Upper lobe of left lung (tissue), 6 donors: ENCODE measurements around the gene PTGDS. TPM values are rescaled to one million over a fixed set of nuclear protein-coding genes. Genes with fewer than 3 reads are reported as not detected.

Experiments used
- ATAC-seq, 2 donors: fragments of 200-7000 bp; cut with Tn5 transposase; one replicate each; pipeline ENCODE4 v1.9.1; 2022; ENCODE audit warnings: mild to moderate bottlenecking in 2 of 2, moderate library complexity in 2 of 2; ENCODE audit not compliant: low FRiP score in 2 of 2
- DNase-seq, 2 donors: peaks; one replicate each; pipeline ENCODE4 v3.0.0-alpha.2; 2019 to 2020
- H3K27ac ChIP-seq, 4 donors: fragments of 200-600 bp; sonication (generic); one replicate each; pipeline ENCODE4 v1.5.1; 2016 to 2019
- H3K27me3 ChIP-seq, 4 donors: fragments of 200-600 bp; sonication (generic); one replicate each; pipeline ENCODE4 v1.5.1; 2017 to 2019
- H3K36me3 ChIP-seq, 4 donors: fragments of 200-600 bp; sonication (generic); one replicate each; pipeline ENCODE4 v1.5.1; 2016 to 2019
- H3K4me1 ChIP-seq, 4 donors: fragments of 200-600 bp; sonication (generic); one replicate each; pipeline ENCODE4 v1.5.1; 2018 to 2019
- H3K4me3 ChIP-seq, 4 donors: fragments of 200-600 bp; sonication (generic); one replicate each; pipeline ENCODE4 v1.5.1; 2017 to 2019; ENCODE audit warnings: mild to moderate bottlenecking in 2 of 4, moderate library complexity in 1 of 4
- H3K9me3 ChIP-seq, 4 donors: fragments of 200-600 bp; sonication (generic); one replicate each; pipeline ENCODE4 v1.5.1; 2018 to 2019
- EP300 ChIP-seq, 4 donors: sonication (generic); formaldehyde crosslinking; IDR thresholded peaks; one replicate each; pipeline ENCODE4 v1.5.1; 2017; ENCODE audit warnings: antibody characterized with exemption in 4 of 4, control low read depth in 2 of 4
- POLR2A ChIP-seq, 4 donors: fragments of 450-650 bp; IDR thresholded peaks; one replicate each; pipeline ENCODE4 v1.5.1; 2016 to 2017; ENCODE audit warnings: antibody characterized with exemption in 4 of 4, mild to moderate bottlenecking in 2 of 4
- POLR2AphosphoS5 ChIP-seq, 2 donors: sonication (generic); formaldehyde crosslinking; IDR thresholded peaks; one replicate each; pipeline ENCODE4 v1.5.1; 2017; ENCODE audit warnings: antibody characterized with exemption in 2 of 2
- WGBS, 2 donors: methylation state at CpG; one replicate each; pipeline ENCODE4 v1.1.5; 2017 to 2018; 5-methylcytosine and 5-hydroxymethylcytosine counted together
- total RNA-seq, 6 donors: library from RNA; depleted of rRNA in 4 of 6; stranded (reverse); fragments of >200 nt in 4 of 6; gene quantifications; one replicate each; pipeline versions ENCODE4 v1.1.0 to v1.2.1, GENCODE V29; 2016 to 2021
- TF ChIP-seq, protein P1 (sequence below), 6 experiments: fragments of 450-650 bp in 4 of 6; fragments of 200-600 bp in 2 of 6; sonication (generic) in 2 of 6; IDR thresholded peaks; one replicate each; pipeline ENCODE4 v1.5.1; 2016 to 2019; ENCODE audit warnings: antibody characterized with exemption in 6 of 6
- donor health status: DM: no; HTN: no; CAD: no; lungs with moderate emphysema.
- donor health status: DM: no; HTN: yes; CAD: no; lungs with severe emphysema.

The PTGDS gene
- total RNA-seq, 6 donors from 2014 or later: 31.7 to 395 (median 246) TPM

DNA sequence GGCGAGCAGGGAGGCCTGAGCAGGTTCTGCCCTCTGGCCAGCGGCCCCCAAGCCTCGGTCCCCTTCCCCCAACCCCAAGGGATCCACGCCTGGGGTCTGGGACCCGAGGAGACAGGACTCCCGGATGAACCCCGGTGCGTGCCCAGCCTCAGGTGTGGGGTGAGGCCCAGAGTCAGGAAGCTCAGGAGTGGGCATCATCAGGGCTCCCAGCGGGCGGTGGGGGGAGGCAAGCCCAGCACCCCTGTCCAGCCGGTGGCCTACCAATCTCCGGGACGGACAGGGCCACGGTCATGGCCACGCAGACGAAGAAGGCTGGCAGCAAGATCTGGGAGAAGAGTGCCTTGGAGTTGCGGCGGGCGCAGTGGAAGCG, 36.3 kb downstream of the PTGDS start:
- Histone ChIP-seq H3K27me3 (no peaks in the 10 kb centered on the region), H3K9me3 (no peaks in the 10 kb centered on the region), H3K4me3 (no peak overlapping the region), H3K27ac (no peak overlapping the region), H3K4me1 (no peaks in the 10 kb centered on the region), H3K36me3 (peaks cover 0 to 78% (median 53%) of the 10 kb centered on the region in 4 donors)
- TF ChIP-seq POLR2AphosphoS5 (IDR thresholded peaks at IDR 0.05) (no peak), POLR2A (IDR thresholded peaks at IDR 0.05) (no peak), EP300 (IDR thresholded peaks at IDR 0.05) (no peak)
- TF ChIP-seq, protein P1, sequence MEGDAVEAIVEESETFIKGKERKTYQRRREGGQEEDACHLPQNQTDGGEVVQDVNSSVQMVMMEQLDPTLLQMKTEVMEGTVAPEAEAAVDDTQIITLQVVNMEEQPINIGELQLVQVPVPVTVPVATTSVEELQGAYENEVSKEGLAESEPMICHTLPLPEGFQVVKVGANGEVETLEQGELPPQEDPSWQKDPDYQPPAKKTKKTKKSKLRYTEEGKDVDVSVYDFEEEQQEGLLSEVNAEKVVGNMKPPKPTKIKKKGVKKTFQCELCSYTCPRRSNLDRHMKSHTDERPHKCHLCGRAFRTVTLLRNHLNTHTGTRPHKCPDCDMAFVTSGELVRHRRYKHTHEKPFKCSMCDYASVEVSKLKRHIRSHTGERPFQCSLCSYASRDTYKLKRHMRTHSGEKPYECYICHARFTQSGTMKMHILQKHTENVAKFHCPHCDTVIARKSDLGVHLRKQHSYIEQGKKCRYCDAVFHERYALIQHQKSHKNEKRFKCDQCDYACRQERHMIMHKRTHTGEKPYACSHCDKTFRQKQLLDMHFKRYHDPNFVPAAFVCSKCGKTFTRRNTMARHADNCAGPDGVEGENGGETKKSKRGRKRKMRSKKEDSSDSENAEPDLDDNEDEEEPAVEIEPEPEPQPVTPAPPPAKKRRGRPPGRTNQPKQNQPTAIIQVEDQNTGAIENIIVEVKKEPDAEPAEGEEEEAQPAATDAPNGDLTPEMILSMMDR (IDR thresholded peaks at IDR 0.05): no peak
- 93 to 96% methylated on average over 12 of the region's 20 CpGs for WGBS, 2 donors
- DNase-seq (peak in 1 of 2 donors; percentile 75), ATAC-seq (no peak)

DNA sequence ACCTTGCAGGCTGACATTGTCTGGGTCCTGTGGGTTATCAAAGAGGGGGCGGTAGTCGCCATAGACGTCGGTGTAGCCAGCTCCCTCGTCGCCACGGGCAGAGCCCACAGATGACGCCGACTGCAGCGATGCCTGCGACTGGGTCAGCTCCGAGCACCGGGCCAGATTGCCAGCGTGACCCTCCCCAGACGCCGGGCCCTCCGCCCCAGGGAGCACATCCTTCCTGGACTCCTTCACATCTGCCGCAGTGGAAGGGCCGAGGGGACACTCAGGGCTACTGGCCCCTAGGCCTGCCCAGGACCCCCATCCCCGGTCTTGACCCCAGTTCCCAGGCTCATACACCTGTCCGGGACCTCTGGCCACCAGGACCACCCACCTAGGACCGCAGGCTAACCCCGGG, 36.9 kb downstream of the PTGDS start:
- 91% methylated on average over 23 of the region's 23 CpGs; no CpG with 5 or more reads in 1 of the 2 donors for WGBS, 2 donors
- Histone ChIP-seq H3K27me3 (no peaks in the 10 kb centered on the region), H3K9me3 (no peaks in the 10 kb centered on the region), H3K27ac (no peak overlapping the region), H3K4me3 (no peak overlapping the region), H3K36me3 (peaks cover 0 to 77% (median 53%) of the 10 kb centered on the region in 4 donors), H3K4me1 (no peaks in the 10 kb centered on the region)
- ATAC-seq (no peak), DNase-seq (peak in 1 of 2 donors; percentile 73)
- TF ChIP-seq, protein P1 (IDR thresholded peaks at IDR 0.05): no peak
- TF ChIP-seq EP300 (IDR thresholded peaks at IDR 0.05) (no peak), POLR2A (IDR thresholded peaks at IDR 0.05) (no peak), POLR2AphosphoS5 (IDR thresholded peaks at IDR 0.05) (no peak)

DNA sequence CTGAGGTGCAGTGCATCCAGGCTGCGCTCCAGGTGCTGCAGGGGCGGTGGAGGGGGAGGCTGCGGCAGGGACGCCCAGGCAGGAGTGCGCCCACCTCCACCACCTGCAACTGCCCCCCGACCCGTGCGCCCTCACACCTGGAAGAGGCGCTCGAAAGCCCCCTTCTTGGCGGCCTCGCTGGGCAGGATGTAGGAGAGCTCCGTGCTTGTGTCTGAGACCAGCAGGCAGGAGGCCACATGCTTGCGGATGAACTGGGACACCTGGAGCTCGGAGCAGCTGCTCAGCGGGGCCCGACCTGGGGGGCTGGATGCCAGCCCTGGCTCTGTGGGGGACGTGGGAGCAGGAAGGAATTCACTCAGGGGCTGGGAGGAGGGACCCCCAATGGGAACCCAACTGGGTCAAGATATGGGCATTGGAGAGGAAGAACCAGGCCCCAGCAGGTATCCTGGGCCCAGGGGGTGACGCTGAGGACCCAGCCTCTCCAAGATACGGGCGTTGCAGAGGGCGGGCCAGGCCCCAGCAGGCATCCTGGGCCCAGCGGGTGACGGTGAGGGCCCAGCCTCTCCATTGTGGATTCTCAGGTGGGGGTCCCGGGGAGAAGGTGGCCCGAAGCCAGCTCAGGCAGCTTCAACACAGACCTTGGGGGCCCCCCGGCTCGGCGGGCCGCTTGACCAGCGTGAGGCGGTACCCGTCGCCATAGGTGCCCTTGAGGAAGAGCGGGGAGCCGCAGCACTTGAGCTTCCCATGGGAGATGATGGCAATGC, 37.7 kb downstream of the PTGDS start:
- H3K27ac ChIP-seq: no peak overlapping the region
- TF ChIP-seq POLR2AphosphoS5 (IDR thresholded peaks at IDR 0.05) (no peak), EP300 (IDR thresholded peaks at IDR 0.05) (no peak), POLR2A (IDR thresholded peaks at IDR 0.05) (no peak)
- TF ChIP-seq, protein P1 (IDR thresholded peaks at IDR 0.05): no peak
- 95 to 96% methylated on average over 15 to 36 of the region's 36 CpGs for WGBS, 2 donors
- no peak overlapping the region for H3K4me3 ChIP-seq
- H3K4me1 ChIP-seq: no peaks in the 10 kb centered on the region
- H3K27me3 ChIP-seq: no peaks in the 10 kb centered on the region
- DNase-seq: peak in 1 of 2 donors; percentile 69
- H3K36me3 ChIP-seq: peaks cover 0 to 69% (median 47%) of the 10 kb centered on the region in 4 donors
- H3K9me3 ChIP-seq: no peaks in the 10 kb centered on the region
- ATAC-seq: no peak

DNA sequence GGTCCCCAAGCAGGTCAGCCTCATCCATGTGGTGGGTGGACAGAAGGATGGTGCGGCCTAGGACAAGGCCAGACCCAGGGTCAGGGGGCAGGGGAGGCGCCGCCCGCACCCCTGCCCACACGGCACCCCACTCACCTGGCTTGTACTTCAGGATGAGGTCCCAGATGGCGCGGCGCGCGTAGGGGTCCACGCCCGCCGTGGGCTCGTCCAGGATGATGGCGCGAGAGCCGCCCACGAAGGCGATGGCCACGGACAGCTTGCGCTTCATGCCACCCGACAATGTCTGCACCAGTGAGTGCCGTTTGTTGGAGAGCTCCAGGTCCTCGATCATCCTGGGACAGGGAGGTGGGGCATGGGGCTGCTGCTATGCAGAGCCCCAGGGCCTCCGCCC, 38.2 kb downstream of the PTGDS start:
- Histone ChIP-seq H3K36me3 (peaks cover 0 to 66% (median 46%) of the 10 kb centered on the region in 4 donors), H3K4me1 (no peaks in the 10 kb centered on the region)
- no peak for ATAC-seq

More for the DNA sequence above, 38.2 kb downstream of the PTGDS start:
- peak in 1 of 2 donors; percentile 76 for DNase-seq
- WGBS, 2 donors: 94 to 96% methylated on average over 12 to 22 of the region's 25 CpGs
- Histone ChIP-seq H3K9me3 (no peaks in the 10 kb centered on the region), H3K27ac (no peak overlapping the region), H3K27me3 (no peaks in the 10 kb centered on the region), H3K4me3 (no peak overlapping the region)
- TF ChIP-seq EP300 (IDR thresholded peaks at IDR 0.05) (no peak), POLR2AphosphoS5 (IDR thresholded peaks at IDR 0.05) (no peak), POLR2A (IDR thresholded peaks at IDR 0.05) (no peak)
- TF ChIP-seq, protein P1 (IDR thresholded peaks at IDR 0.05): no peak
